Transverse colon (tissue), 4 donors: ENCODE measurements around the gene LTBP4. TPM values are rescaled to one million over a fixed set of nuclear protein-coding genes. Genes with fewer than 3 reads are reported as not detected.

ENCODE experiments used
- DNase-seq: peaks from one replicate; pipeline ENCODE4 v3.0.0-alpha.2; 2019
- H3K27ac ChIP-seq, 4 donors: fragments of 200-600 bp; sonication (generic); 2 replicates each; pipeline ENCODE4 v1.5.1; 2016 to 2018; ENCODE audit warnings: inconsistent platforms in 4 of 4
- H3K27me3 ChIP-seq: fragments of 200-600 bp; sonication (generic); 2 replicates; pipeline ENCODE4 v1.5.1; 2017; ENCODE audit warnings: inconsistent platforms
- H3K36me3 ChIP-seq, 4 donors: fragments of 200-600 bp; sonication (generic); 2 replicates each; pipeline ENCODE4 v1.5.1; 2017 to 2019; ENCODE audit warnings: inconsistent platforms in 4 of 4
- H3K4me1 ChIP-seq, 4 donors: fragments of 200-600 bp; sonication (generic); 2 replicates each; pipeline ENCODE4 v1.5.1; 2017 to 2020; ENCODE audit warnings: inconsistent platforms in 4 of 4
- H3K4me3 ChIP-seq, 4 donors: fragments of 200-600 bp; sonication (generic); 1 replicate in 1 of 4; 2 replicates in 3 of 4; pipeline versions ENCODE4 v1.5.1 to v1.6.1; 2017 to 2019; ENCODE audit warnings: inconsistent platforms in 4 of 4
- H3K9me3 ChIP-seq, 2 donors: fragments of 200-600 bp; sonication (generic); 2 replicates each; pipeline ENCODE4 v1.5.1; 2017 to 2019; ENCODE audit warnings: inconsistent platforms in 2 of 2
- CTCF ChIP-seq, 5 experiments: fragments of 200-600 bp in 3 of 5; fragments of 450-650 bp in 2 of 5; sonication (generic) in 3 of 5; IDR thresholded peaks; 1 replicate in 2 of 5; 2 replicates in 3 of 5; pipeline ENCODE4 v1.5.1; 2016 to 2017; ENCODE audit warnings: antibody characterized with exemption in 5 of 5, inconsistent platforms in 3 of 5, mild to moderate bottlenecking in 2 of 5, moderate library complexity in 1 of 5
- EP300 ChIP-seq: sonication (generic); formaldehyde crosslinking; IDR thresholded peaks from one replicate; pipeline ENCODE4 v1.6.1; 2017; ENCODE audit warnings: antibody characterized with exemption, low read depth
- POLR2A ChIP-seq: fragments of 450-650 bp; IDR thresholded peaks from one replicate; pipeline ENCODE4 v1.6.1; 2016; ENCODE audit warnings: antibody characterized with exemption, mild to moderate bottlenecking, moderate library complexity
- POLR2AphosphoS5 ChIP-seq, 3 donors: sonication (generic); formaldehyde crosslinking; IDR thresholded peaks; one replicate each; pipeline ENCODE4 v1.6.1; 2016; ENCODE audit warnings: antibody characterized with exemption in 3 of 3
- WGBS, 2 donors: methylation state at CpG; one replicate each; pipeline ENCODE4 v1.1.5; 2018; ENCODE audit warnings: low coverage in 1 of 2; 5-methylcytosine and 5-hydroxymethylcytosine counted together
- in situ Hi-C, 4 donors: fragments of 200-750 bp; cut with MboI; loops; one replicate each; pipeline versions ENCODE4 v1.15.0 to v1.15.1; 2017; ENCODE audit warnings: low sequenced_read_pairs in 3 of 4, low pct_ligation_motif_present in 1 of 4, low pct_unique_long_range_greater_than_20kb in 1 of 4
- intact Hi-C: fragments of 100-400 bp; cut with DNase I; formaldehyde crosslinking; loops from one replicate; pipeline ENCODE4 v1.15.1; 2023; ENCODE audit warnings: low total_unique reads
- total RNA-seq, 4 donors: library from RNA; depleted of rRNA; stranded (reverse); fragments of >200 nt; gene quantifications; one replicate each; pipeline ENCODE4 v1.1.0, GENCODE V29; 2016

The LTBP4 gene
- total RNA-seq, 4 donors from 2014 or later = 122 to 477 (median 253) TPM

- 91% methylated on average over 5 to 7 of the region's 7 CpGs for WGBS, 2 donors
- H3K27me3 ChIP-seq = no peaks in the 10 kb centered on the region
- in situ Hi-C loops (loop anchor here in 1 of 4 donors (25.0 kb wide), 2 partner anchors 465 to 590 kb away; partner anchors contain the start of gene HNRNPUL1), intact Hi-C loops (no loop called here)
- TF ChIP-seq POLR2A (no peak), CTCF (IDR thresholded peaks at IDR 0.05) (no peak), EP300 (no peak), POLR2AphosphoS5 (IDR thresholded peaks at IDR 0.05) (no peak)
- H3K4me1 ChIP-seq = no peaks in the 10 kb centered on the region
- no peak for DNase-seq
- H3K27ac ChIP-seq = no peak overlapping the region
- peaks cover 0 to 38% (median 11%) of the 10 kb centered on the region in 4 donors for H3K36me3 ChIP-seq
- no peaks in the 10 kb centered on the region for H3K9me3 ChIP-seq
- H3K4me3 ChIP-seq = no peak overlapping the region
Measured at GRCh38 chr19:40672573-40673299, 71.6 kb downstream of the LTBP4 start.

- intact Hi-C loops = no loop called here
- H3K27ac ChIP-seq = no peak overlapping the region
- TF ChIP-seq EP300 (no peak), POLR2A (no peak), POLR2AphosphoS5 (IDR thresholded peaks at IDR 0.05) (no peak), CTCF (IDR thresholded peaks at IDR 0.05) (no peak)
- H3K4me1 ChIP-seq = no peaks in the 10 kb centered on the region
- no peak overlapping the region for H3K4me3 ChIP-seq
- WGBS, 2 donors = 75% methylated on average over 2 of the region's 11 CpGs; no CpG with 5 or more reads in 1 of the 2 donors
- no peaks in the 10 kb centered on the region for H3K9me3 ChIP-seq
- DNase-seq = no peak
- H3K36me3 ChIP-seq = peaks cover 0 to 38% (median 14%) of the 10 kb centered on the region in 4 donors
- H3K27me3 ChIP-seq = no peaks in the 10 kb centered on the region
- in situ Hi-C loops = loop anchor here in 1 of 4 donors (25.0 kb wide), 2 partner anchors 464 to 589 kb away; partner anchors contain the start of gene HNRNPUL1
Measured at GRCh38 chr19:40673397-40673796, 72.2 kb downstream of the LTBP4 start.

- Histone ChIP-seq H3K27me3 (no peaks in the 10 kb centered on the region), H3K27ac (no peak overlapping the region), H3K36me3 (peaks cover 0 to 33% (median 14%) of the 10 kb centered on the region in 4 donors), H3K9me3 (no peaks in the 10 kb centered on the region), H3K4me3 (no peak overlapping the region), H3K4me1 (no peaks in the 10 kb centered on the region)
- TF ChIP-seq CTCF (IDR thresholded peaks at IDR 0.05) (no peak), EP300 (no peak), POLR2A (no peak), POLR2AphosphoS5 (IDR thresholded peaks at IDR 0.05) (no peak)
- DNase-seq = no peak
- WGBS, 2 donors = 80% methylated on average over 3 of the region's 3 CpGs; no CpG with 5 or more reads in 1 of the 2 donors
- in situ Hi-C loops = loop anchor here in 1 of 4 donors (25.0 kb wide), 2 partner anchors 463 to 588 kb away; partner anchors contain the start of gene HNRNPUL1
- intact Hi-C loops = no loop called here
Measured at GRCh38 chr19:40674291-40674690, 73.1 kb downstream of the LTBP4 start.

DNA sequence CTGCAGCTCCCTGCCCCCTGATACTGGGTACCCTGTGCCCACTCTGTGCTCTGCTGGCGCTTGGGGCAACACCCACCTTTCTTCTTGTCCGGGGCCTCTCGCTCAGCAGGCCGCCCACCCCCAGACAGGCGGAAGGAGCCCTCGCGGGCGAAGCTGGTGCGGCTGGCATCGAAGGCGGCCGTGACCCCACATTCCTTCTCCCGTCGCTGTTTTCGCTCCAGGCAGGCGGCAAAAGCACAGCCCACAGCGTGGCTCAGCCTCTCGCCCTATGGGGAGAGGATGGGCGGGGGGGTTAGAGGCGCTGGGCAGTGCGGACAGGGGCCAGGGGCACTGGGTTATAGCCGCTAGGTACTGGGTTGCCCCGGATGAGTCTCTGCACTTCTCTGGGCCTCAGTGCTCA lies 76.0 kb downstream of the LTBP4 start:
- peaks cover 0 to 23% (median 11%) of the 10 kb centered on the region in 4 donors for H3K36me3 ChIP-seq
- intact Hi-C loops (no loop called here), in situ Hi-C loops (no loop called here)
- H3K4me1 ChIP-seq = no peaks in the 10 kb centered on the region
- TF ChIP-seq POLR2AphosphoS5 (IDR thresholded peaks at IDR 0.05) (no peak), POLR2A (no peak), CTCF (IDR thresholded peaks at IDR 0.05) (no peak), EP300 (no peak)
- H3K27ac ChIP-seq = no peak overlapping the region
- no peaks in the 10 kb centered on the region for H3K9me3 ChIP-seq
- H3K4me3 ChIP-seq = no peak overlapping the region
- 97% methylated on average over 23 of the region's 23 CpGs; no CpG with 5 or more reads in 1 of the 2 donors for WGBS, 2 donors
- no peak for DNase-seq
- no peaks in the 10 kb centered on the region for H3K27me3 ChIP-seq

Other genes starting within 250 kb of the LTBP4 start
- gene HIPK4, start 211.2 kb upstream of the LTBP4 start, total RNA-seq = under 1 TPM in 1 of 4 donors, not detected in 3; 0.48 TPM
- 1 to 10 TPM; 1.5 to 5.0 (median 2.6) TPM for gene PRX, start 188.0 kb upstream of the LTBP4 start, total RNA-seq
- 10 to 100 TPM in 3 of 4 donors, 1 to 10 TPM in 1; 2.6 to 30.3 (median 18.4) TPM for gene SERTAD1, start 175.4 kb upstream of the LTBP4 start, total RNA-seq
- 10 to 100 TPM; 14.1 to 31.0 (median 22.2) TPM for gene SERTAD3, start 157.0 kb upstream of the LTBP4 start, total RNA-seq
- 100 to 1,000 TPM in 3 of 4 donors, 10 to 100 TPM in 1; 81.5 to 193 (median 147) TPM for gene BLVRB, start 135.6 kb upstream of the LTBP4 start, total RNA-seq
- 1 to 10 TPM in 2 of 4 donors, under 1 TPM in 2; under 0.01 to 1.5 (median 0.99) TPM for gene SPTBN4, start 134.4 kb upstream of the LTBP4 start, total RNA-seq
- 100 to 1,000 TPM in 1 of 4 donors, 10 to 100 TPM in 3; 58.7 to 111 (median 60.9) TPM for gene SHKBP1, start 24.5 kb upstream of the LTBP4 start, total RNA-seq
- gene NUMBL, start 89.3 kb downstream of the LTBP4 start, total RNA-seq = 10 to 100 TPM in 3 of 4 donors, 1 to 10 TPM in 1; 9.0 to 44.9 (median 20.4) TPM
- 10 to 100 TPM; 15.3 to 41.2 (median 36.5) TPM for gene COQ8B, start 115.5 kb downstream of the LTBP4 start, total RNA-seq
- 10 to 100 TPM; 14.7 to 56.1 (median 33.8) TPM for gene ITPKC, start 115.7 kb downstream of the LTBP4 start, total RNA-seq
- 10 to 100 TPM in 2 of 4 donors, 1 to 10 TPM in 2; 8.3 to 29.1 (median 12.1) TPM for gene ACTMAP, start 149.1 kb downstream of the LTBP4 start, total RNA-seq
- 10 to 100 TPM; 45.1 to 85.3 (median 65.6) TPM for gene SNRPA, start 149.8 kb downstream of the LTBP4 start, total RNA-seq
- 10 to 100 TPM in 1 of 4 donors, 1 to 10 TPM in 1, not detected in 2; 5.7 to 23.3 TPM for gene MIA, start 174.2 kb downstream of the LTBP4 start, total RNA-seq
- gene RAB4B, start 176.9 kb downstream of the LTBP4 start, total RNA-seq = 10 to 100 TPM; 25.9 to 84.2 (median 68.1) TPM
- gene EGLN2, start 197.8 kb downstream of the LTBP4 start, total RNA-seq = 100 to 1,000 TPM; 102 to 123 (median 115) TPM
- not detected for gene CYP2A6, start 249.1 kb downstream of the LTBP4 start, total RNA-seq